Fibroblast of lung (primary cell): ENCODE measurements around the gene LATS2. TPM values are rescaled to one million over a fixed set of nuclear protein-coding genes. Genes with fewer than 3 reads are reported as not detected.

Experiments used
- DNase-seq, 2 donors: peaks; one replicate each; pipeline versions ENCODE4 v3.0.0 to v3.0.0-alpha.2; 2010; ENCODE audit warnings: low read depth in 2 of 2
- H2AFZ ChIP-seq: 2 replicates; pipeline ENCODE4 v1.5.1; 2012; ENCODE audit warnings: low read length, control low read depth, inconsistent platforms
- H3K27ac ChIP-seq: 2 replicates; pipeline ENCODE4 v1.5.1; 2011; ENCODE audit warnings: low read length, control low read depth; ENCODE audit not compliant: insufficient read depth
- H3K27me3 ChIP-seq: 2 replicates; pipeline ENCODE4 v1.5.1; 2011; ENCODE audit warnings: mild to moderate bottlenecking, low read length; ENCODE audit not compliant: control insufficient read depth, insufficient read depth
- H3K36me3 ChIP-seq: 2 replicates; pipeline ENCODE4 v1.5.1; 2011; ENCODE audit warnings: low read length; ENCODE audit not compliant: control insufficient read depth, insufficient read depth
- H3K4me1 ChIP-seq: 2 replicates; pipeline ENCODE4 v1.5.1; 2011; ENCODE audit warnings: low read length; ENCODE audit not compliant: control insufficient read depth, insufficient read depth; ENCODE audit errors: extremely low read depth
- H3K4me2 ChIP-seq: 2 replicates; pipeline ENCODE4 v1.5.1; 2011; ENCODE audit warnings: low read length, control low read depth; ENCODE audit not compliant: insufficient read depth; ENCODE audit errors: extremely low read depth
- H3K4me3 ChIP-seq, 4 experiments: fragments of 200-600 bp in 1 of 4; sonication (generic) in 1 of 4; replicated peaks in 1 of 4; 2 replicates each; pipeline ENCODE4 v1.5.1; 2011 to 2016; ENCODE audit warnings: low read length in 4 of 4, low read depth in 3 of 4, mild to moderate bottlenecking in 3 of 4, control low read depth in 2 of 4, inconsistent platforms in 1 of 4, mixed read lengths in 1 of 4; ENCODE audit not compliant: insufficient read depth in 1 of 4; ENCODE audit errors: control extremely low read depth in 1 of 4
- H3K79me2 ChIP-seq: 2 replicates; pipeline ENCODE4 v1.5.1; 2012; ENCODE audit warnings: mild to moderate bottlenecking, low read length, inconsistent platforms; ENCODE audit not compliant: control insufficient read depth, insufficient read depth
- H3K9ac ChIP-seq: 2 replicates; pipeline ENCODE4 v1.5.1; 2011; ENCODE audit warnings: mild to moderate bottlenecking, low read length, control low read depth; ENCODE audit not compliant: insufficient read depth
- H3K9me3 ChIP-seq: 2 replicates; pipeline ENCODE4 v1.5.1; 2012; ENCODE audit warnings: low read depth, low read length; ENCODE audit not compliant: control insufficient read depth, insufficient read depth
- H4K20me1 ChIP-seq: 2 replicates; pipeline ENCODE4 v1.5.1; 2011; ENCODE audit warnings: low read length; ENCODE audit not compliant: control insufficient read depth, insufficient read depth; ENCODE audit errors: extremely low read depth
- CTCF ChIP-seq, 2 donors: IDR thresholded peaks in 1 of 2; conservative IDR thresholded peaks in 1 of 2; 1 replicate in 1 of 2; 2 replicates in 1 of 2; pipeline ENCODE4 v1.5.1; 2011 to 2012; ENCODE audit warnings: low read length in 2 of 2, control low read depth in 1 of 2, inconsistent platforms in 1 of 2, low read depth in 1 of 2, mild to moderate bottlenecking in 1 of 2
- EZH2 ChIP-seq: IDR thresholded peaks from 2 replicates; pipeline ENCODE4 v1.5.1; 2012; ENCODE audit warnings: low read length, control low read depth, mild to moderate bottlenecking; ENCODE audit errors: missing control alignments
- polyA plus RNA-seq, 2 donors: library from polyadenylated mRNA; depleted of rRNA in 1 of 2; stranded (reverse) in 1 of 2; unstranded in 1 of 2; fragments of >200 nt; gene quantifications; 2 replicates each; pipeline ENCODE4 v1.2.1, GENCODE V29; 2011 to 2012; ENCODE audit warnings: missing spikeins in 1 of 2
- total RNA-seq: library from RNA; depleted of rRNA; stranded (reverse); fragments of >200 nt; gene quantifications from 2 replicates; pipeline ENCODE4 v1.2.1, GENCODE V29; 2014

Gene LATS2
- total and polyA plus RNA-seq, 2 donors (not counting 1 experiment from before 2014, with no cell fraction given) = 16.2 to 32.0 TPM

DNA sequence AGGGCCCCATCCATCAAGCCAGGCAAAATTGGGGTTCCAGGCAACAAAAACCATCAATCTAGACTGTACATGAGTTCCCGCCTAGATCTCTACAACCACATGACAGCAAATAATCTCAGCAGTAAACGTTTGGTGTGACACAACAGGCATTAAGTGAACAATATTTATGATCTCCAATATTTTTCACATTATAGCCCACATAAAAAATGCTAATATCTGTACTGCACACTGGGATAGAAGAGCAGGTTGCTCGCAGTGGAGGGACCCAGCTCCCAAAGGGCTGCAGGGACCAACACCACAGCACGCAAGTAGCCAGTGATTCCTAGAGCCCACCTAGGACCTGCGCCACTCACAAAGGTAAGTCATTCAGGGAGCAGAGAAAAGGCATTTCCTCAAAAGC, 25.9 kb downstream of the LATS2 start:
- Histone ChIP-seq H3K4me2 (no peak overlapping the region), H4K20me1 (peaks cover 6% of the 10 kb centered on the region), H2AFZ (no peak overlapping the region), H3K79me2 (peaks cover 97% of the 10 kb centered on the region), H3K4me1 (peaks cover 14% of the 10 kb centered on the region), H3K9me3 (no peaks in the 10 kb centered on the region), H3K27ac (no peak overlapping the region), H3K4me3 (no peak overlapping the region), H3K9ac (no peak overlapping the region), H3K36me3 (peaks cover 11% of the 10 kb centered on the region), H3K27me3 (no peaks in the 10 kb centered on the region)
- no peak for DNase-seq
- TF ChIP-seq EZH2 = no peak
- no peak for TF ChIP-seq CTCF (conservative IDR thresholded peaks at IDR 0.05 in 1 of 2, IDR thresholded peaks at IDR 0.05 in 1 of 2; ENCODE audit: low read depth in 1 of 2, low read length in 2 of 2)

DNA sequence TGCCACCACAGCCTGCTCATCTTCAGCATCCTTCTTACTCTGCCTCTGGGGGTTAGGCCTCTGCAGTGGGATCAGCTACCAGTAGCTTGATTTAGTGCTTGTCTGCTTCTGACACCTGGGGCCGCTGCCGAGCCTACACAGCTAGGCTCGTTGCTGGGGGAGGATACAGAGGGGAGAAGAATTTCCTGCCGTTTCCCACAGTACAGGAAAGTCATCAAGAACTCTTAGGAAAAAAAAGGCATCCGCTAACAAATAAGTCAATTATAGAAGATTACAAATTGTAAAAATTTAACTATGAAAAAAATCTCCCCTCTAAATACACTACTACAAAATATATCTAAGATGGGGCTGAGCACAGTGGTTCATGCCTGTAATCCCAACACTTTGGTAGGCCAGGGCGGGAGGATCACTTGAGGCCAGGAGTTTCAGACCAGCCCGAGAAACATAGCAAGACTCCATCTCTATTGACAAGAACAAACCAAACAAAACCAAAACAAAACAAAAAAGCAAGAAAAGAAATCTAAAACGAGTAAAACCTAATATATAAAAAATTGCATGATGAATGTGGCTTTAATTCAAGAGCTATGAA, 26.7 kb downstream of the LATS2 start:
- Histone ChIP-seq H3K9ac (no peak overlapping the region), H3K4me2 (peak overlapping the region; percentile 42), H3K36me3 (peaks cover 9% of the 10 kb centered on the region), H3K4me1 (peaks cover 14% of the 10 kb centered on the region), H3K27me3 (no peaks in the 10 kb centered on the region), H3K79me2 (peaks cover 96% of the 10 kb centered on the region), H3K9me3 (no peaks in the 10 kb centered on the region), H3K27ac (peak overlapping the region; percentile 16), H3K4me3 (no peak overlapping the region), H2AFZ (no peak overlapping the region), H4K20me1 (peaks cover 6% of the 10 kb centered on the region)
- peak in 1 of 2 donors; percentile 79 for DNase-seq
- peak in 1 of 2 donors; percentile 5 for TF ChIP-seq CTCF (conservative IDR thresholded peaks at IDR 0.05 in 1 of 2, IDR thresholded peaks at IDR 0.05 in 1 of 2; ENCODE audit: low read depth in 1 of 2, low read length in 2 of 2)
- no peak for TF ChIP-seq EZH2

DNA sequence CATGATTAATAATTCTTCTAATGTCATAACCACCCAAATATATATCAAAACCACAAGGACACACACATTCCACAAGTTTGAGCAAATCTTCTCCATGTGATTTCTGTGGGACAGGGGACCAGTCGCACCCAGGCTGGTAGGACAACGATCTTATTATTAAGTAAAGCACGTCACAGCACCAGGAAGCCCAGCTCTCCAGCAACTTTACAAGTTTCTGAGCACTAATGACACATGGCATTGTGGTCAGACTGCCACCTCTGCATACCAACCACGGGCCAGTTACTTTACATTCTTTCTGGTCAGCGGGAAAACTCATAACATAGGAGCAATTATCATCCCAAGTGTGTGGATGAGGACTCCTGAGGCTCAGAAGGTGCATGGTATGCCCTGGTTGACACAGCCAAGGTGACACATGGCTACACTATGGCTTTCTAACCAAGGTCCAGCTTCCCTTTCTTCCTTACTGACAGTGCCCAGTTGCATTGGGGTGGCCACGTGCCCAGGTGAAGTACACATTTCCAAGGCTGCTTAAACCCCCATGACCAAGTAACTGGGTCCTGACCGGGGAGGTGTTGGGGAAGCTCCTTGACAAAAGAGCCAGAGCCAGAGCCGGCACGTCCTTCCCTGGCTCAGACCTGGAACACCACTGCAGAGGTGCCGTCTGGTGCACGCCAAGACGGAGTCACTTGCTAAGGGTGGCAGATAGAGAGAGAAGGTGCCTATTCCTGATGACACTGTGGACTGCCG, 27.4 kb downstream of the LATS2 start:
- Histone ChIP-seq H3K4me3 (no peak overlapping the region), H3K9ac (no peak overlapping the region), H4K20me1 (peaks cover 6% of the 10 kb centered on the region)

More for the DNA sequence above, 27.4 kb downstream of the LATS2 start:
- Histone ChIP-seq H3K27me3 (no peaks in the 10 kb centered on the region), H3K9me3 (no peaks in the 10 kb centered on the region), H3K27ac (peak overlapping the region; percentile 34), H3K4me1 (peaks cover 14% of the 10 kb centered on the region), H3K4me2 (peak overlapping the region; percentile 90), H3K36me3 (peaks cover 6% of the 10 kb centered on the region), H2AFZ (no peak overlapping the region), H3K79me2 (peaks cover 95% of the 10 kb centered on the region)
- peak in 1 of 2 donors; percentile 81 for DNase-seq
- TF ChIP-seq EZH2 (no peak), CTCF (conservative IDR thresholded peaks at IDR 0.05 in 1 of 2, IDR thresholded peaks at IDR 0.05 in 1 of 2; ENCODE audit: low read depth in 1 of 2, low read length in 2 of 2) (no peak)
